IPS-15b (cell line): ENCODE data around the gene PCSK7.

Source experiments
- H3K27me3 ChIP-seq: one replicate; pipeline ENCODE4 v1.6.1; 2013; ENCODE audit warnings: low read length; ENCODE audit not compliant: control insufficient read depth, insufficient read depth
- H3K36me3 ChIP-seq: one replicate; pipeline ENCODE4 v1.6.1; 2013; ENCODE audit warnings: low read length; ENCODE audit not compliant: control insufficient read depth, insufficient read depth
- H3K4me1 ChIP-seq: one replicate; pipeline ENCODE4 v1.6.1; 2013; ENCODE audit warnings: mild to moderate bottlenecking, low read length; ENCODE audit not compliant: control insufficient read depth, insufficient read depth
- H3K4me3 ChIP-seq: one replicate; pipeline ENCODE4 v1.5.1; 2013; ENCODE audit warnings: low read depth, low read length
- H3K9ac ChIP-seq: one replicate; pipeline ENCODE4 v1.6.1; 2013; ENCODE audit warnings: low read depth, mild to moderate bottlenecking, low read length
- H3K9me3 ChIP-seq: one replicate; pipeline ENCODE4 v1.6.1; 2013; ENCODE audit warnings: mild to moderate bottlenecking, low read length; ENCODE audit not compliant: control insufficient read depth, insufficient read depth

The PCSK7 gene

GRCh38 chr11:117258576-117258975, 26.7 kb upstream of the PCSK7 start:
- Histone ChIP-seq H3K9ac (no peak overlapping the region), H3K27me3 (no peaks in the 10 kb centered on the region), H3K4me3 (no peak overlapping the region), H3K9me3 (no peaks in the 10 kb centered on the region), H3K36me3 (peaks cover 5% of the 10 kb centered on the region), H3K4me1 (no peaks in the 10 kb centered on the region)

- Histone ChIP-seq H3K4me3 (no peak overlapping the region), H3K36me3 (peaks cover 3% of the 10 kb centered on the region), H3K27me3 (no peaks in the 10 kb centered on the region), H3K9ac (no peak overlapping the region), H3K9me3 (no peaks in the 10 kb centered on the region), H3K4me1 (no peaks in the 10 kb centered on the region)
Observed at GRCh38 chr11:117256573-117256972, 24.7 kb upstream of the PCSK7 start.

DNA sequence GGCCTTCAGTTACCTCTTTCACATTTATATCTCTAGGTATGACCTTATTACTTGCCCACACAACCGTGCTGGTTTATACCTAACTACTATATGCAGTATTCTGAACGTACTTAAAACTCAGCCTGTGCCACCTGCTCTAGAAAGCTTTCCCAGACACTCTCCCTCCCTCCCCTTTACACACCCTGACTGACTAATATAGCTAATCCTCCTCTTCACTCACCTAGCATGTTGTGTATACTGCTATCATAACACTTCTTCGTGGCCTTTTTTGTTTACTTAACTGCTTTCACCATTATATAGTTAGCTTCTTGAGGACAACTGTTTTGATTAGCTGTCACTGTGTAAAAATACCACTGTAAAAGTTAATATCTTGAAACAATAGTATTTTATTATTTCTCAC, 24.1 kb upstream of the PCSK7 start:
- Histone ChIP-seq H3K36me3 (peaks cover 3% of the 10 kb centered on the region), H3K4me1 (no peaks in the 10 kb centered on the region), H3K9ac (no peak overlapping the region), H3K9me3 (no peaks in the 10 kb centered on the region), H3K4me3 (no peak overlapping the region), H3K27me3 (no peaks in the 10 kb centered on the region)

DNA sequence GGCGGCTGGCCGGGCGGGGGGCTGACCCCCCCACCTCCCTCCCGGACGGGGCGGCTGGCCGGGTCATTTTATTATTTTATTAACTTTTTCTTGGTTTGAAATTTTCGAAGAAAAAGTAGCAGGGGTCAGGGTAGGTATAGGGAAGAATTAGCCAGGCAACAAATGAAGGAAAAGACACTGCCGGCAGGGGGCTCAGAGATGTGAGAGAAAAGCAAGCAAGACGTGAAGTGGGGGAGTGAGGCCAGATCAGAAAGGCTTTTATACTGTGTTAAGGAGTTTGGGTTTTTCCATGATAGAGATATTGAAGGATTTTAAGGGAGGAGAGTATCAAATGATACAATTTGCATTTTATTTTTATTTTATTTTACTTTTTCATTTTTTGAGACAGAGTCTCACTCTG, 19.6 kb upstream of the PCSK7 start:
- no peaks in the 10 kb centered on the region for H3K27me3 ChIP-seq
- H3K9ac ChIP-seq = no peak overlapping the region
- H3K9me3 ChIP-seq = no peaks in the 10 kb centered on the region
- H3K4me3 ChIP-seq = no peak overlapping the region
- peaks cover 3% of the 10 kb centered on the region for H3K36me3 ChIP-seq
- H3K4me1 ChIP-seq = no peaks in the 10 kb centered on the region

DNA sequence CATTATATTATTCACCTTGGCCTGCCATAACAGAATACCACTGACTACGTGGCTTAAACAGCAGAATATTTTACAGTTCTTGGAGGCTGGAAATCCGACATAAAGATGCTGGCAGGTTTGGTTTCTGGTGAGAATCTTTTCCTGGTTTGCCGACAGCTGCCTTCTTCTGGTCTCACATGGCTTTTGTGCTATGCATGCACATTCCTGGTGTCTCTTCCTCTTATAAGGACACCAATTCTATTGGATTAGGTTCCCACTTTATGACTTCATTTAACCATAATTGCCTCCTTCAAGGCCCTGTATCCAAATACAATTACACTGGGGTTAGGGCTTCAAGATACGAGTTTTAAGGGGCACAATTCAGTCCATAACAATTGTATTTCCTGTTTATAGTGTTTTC, 17.7 kb upstream of the PCSK7 start:
- H3K36me3 ChIP-seq = no peaks in the 10 kb centered on the region
- H3K4me1 ChIP-seq = no peaks in the 10 kb centered on the region
- no peak overlapping the region for H3K4me3 ChIP-seq
- no peaks in the 10 kb centered on the region for H3K27me3 ChIP-seq
- H3K9ac ChIP-seq = no peak overlapping the region
- H3K9me3 ChIP-seq = no peaks in the 10 kb centered on the region

- Histone ChIP-seq H3K9ac (no peak overlapping the region), H3K27me3 (no peaks in the 10 kb centered on the region), H3K36me3 (peaks cover 8% of the 10 kb centered on the region), H3K4me3 (no peak overlapping the region), H3K9me3 (no peaks in the 10 kb centered on the region), H3K4me1 (no peaks in the 10 kb centered on the region)
Observed at GRCh38 chr11:117248341-117248740, 16.5 kb upstream of the PCSK7 start.

DNA sequence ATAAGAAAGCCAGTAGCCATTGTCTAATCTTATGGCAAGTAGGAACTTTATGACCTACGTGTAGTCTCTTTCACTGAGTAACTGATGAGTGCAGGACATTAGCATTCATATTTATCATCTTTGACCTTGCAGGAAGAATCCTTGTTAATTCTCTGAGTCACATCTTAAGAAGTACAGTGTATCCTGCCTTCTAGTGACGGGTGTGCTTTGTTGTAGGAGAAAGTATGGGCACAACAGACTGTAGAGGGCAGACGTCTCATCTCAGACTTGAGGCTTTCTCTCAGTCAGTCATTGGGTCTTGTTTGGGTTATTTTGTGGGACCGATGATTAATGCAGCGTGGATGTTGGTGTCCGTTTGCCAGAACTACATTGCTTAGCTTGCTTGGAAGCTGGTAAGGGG, 7.4 kb upstream of the PCSK7 start:
- Histone ChIP-seq H3K9ac (no peak overlapping the region), H3K4me3 (no peak overlapping the region), H3K36me3 (peaks cover 11% of the 10 kb centered on the region), H3K9me3 (no peaks in the 10 kb centered on the region), H3K27me3 (no peaks in the 10 kb centered on the region), H3K4me1 (no peaks in the 10 kb centered on the region)

DNA sequence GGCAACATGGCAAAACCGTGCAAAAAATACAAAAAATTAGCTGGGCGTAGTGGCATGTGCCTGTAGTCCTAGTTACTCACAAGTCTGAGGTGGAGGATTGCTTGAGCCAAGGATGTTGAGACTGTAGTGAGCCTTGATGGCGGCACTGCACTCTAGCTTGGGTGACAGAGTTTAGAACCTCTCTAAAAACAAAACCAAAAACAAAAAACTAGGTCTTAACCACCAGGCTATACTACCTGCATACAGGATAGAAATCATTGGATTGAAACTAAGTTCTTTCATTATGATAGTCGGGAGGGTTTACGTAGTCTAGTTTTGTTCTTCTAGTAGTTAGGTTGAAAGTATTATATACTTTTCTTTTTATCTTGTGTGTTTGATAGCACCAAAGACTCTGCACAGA, 6.3 kb upstream of the PCSK7 start:
- no peak overlapping the region for H3K4me3 ChIP-seq
- H3K4me1 ChIP-seq = peaks cover 5% of the 10 kb centered on the region
- H3K9ac ChIP-seq = no peak overlapping the region
- no peaks in the 10 kb centered on the region for H3K27me3 ChIP-seq
- H3K9me3 ChIP-seq = no peaks in the 10 kb centered on the region
- peaks cover 4% of the 10 kb centered on the region for H3K36me3 ChIP-seq

GRCh38 chr11:117232911-117233409, 1.1 kb upstream of the PCSK7 start:
- H3K9me3 ChIP-seq = no peaks in the 10 kb centered on the region
- peak overlapping the region; percentile 74 for H3K9ac ChIP-seq
- H3K36me3 ChIP-seq = peaks cover 17% of the 10 kb centered on the region
- peak overlapping the region; percentile 78 for H3K4me3 ChIP-seq
- no peaks in the 10 kb centered on the region for H3K27me3 ChIP-seq
- H3K4me1 ChIP-seq = peaks cover 5% of the 10 kb centered on the region

GRCh38 chr11:117232092-117232878, 412 bp upstream of the PCSK7 start, which contains the start of gene RNF214:
Gene RNF214, plus strand, starts transcription at chr11:117232671. Its CDS starts 1,602 bp downstream, at chr11:117234273.
- H3K27me3 ChIP-seq = no peaks in the 10 kb centered on the region
- no peaks in the 10 kb centered on the region for H3K9me3 ChIP-seq
- peaks cover 5% of the 10 kb centered on the region for H3K4me1 ChIP-seq
- peak within 1 kb of the TSS; percentile 97 for H3K4me3 ChIP-seq
- peak within 1 kb of the TSS; percentile 87 for H3K9ac ChIP-seq
- peaks cover 19% of the 10 kb centered on the region for H3K36me3 ChIP-seq

- peak overlapping the region; percentile 97 for H3K4me3 ChIP-seq
- peaks cover 5% of the 10 kb centered on the region for H3K4me1 ChIP-seq
- H3K9ac ChIP-seq = peak overlapping the region; percentile 70
- peaks cover 25% of the 10 kb centered on the region for H3K36me3 ChIP-seq
- H3K9me3 ChIP-seq = no peaks in the 10 kb centered on the region
- H3K27me3 ChIP-seq = no peaks in the 10 kb centered on the region
Observed at GRCh38 chr11:117230999-117231841, 653 bp downstream of the PCSK7 start.
